OCI-LY1 (cell line): ENCODE data around the gene DOK4.

Experiments used
- EZH2 ChIP-seq: fragments of 200-600 bp; sonication (generic), shearing (Covaris generic); IDR thresholded peaks from 2 replicates; pipeline ENCODE4 v1.8.0; 2017; ENCODE audit warnings: borderline replicate concordance, mixed run types, mild to moderate bottlenecking, antibody characterized with exemption, low read length, moderate library complexity, mixed read lengths
- TF ChIP-seq, protein P1 (sequence below): fragments of 200-600 bp; sonication (generic), shearing (Covaris generic); IDR thresholded peaks from 2 replicates; pipeline ENCODE4 v1.5.1; 2017; ENCODE audit warnings: mild to moderate bottlenecking, antibody characterized with exemption, low read length, moderate library complexity, mixed read lengths

DNA sequence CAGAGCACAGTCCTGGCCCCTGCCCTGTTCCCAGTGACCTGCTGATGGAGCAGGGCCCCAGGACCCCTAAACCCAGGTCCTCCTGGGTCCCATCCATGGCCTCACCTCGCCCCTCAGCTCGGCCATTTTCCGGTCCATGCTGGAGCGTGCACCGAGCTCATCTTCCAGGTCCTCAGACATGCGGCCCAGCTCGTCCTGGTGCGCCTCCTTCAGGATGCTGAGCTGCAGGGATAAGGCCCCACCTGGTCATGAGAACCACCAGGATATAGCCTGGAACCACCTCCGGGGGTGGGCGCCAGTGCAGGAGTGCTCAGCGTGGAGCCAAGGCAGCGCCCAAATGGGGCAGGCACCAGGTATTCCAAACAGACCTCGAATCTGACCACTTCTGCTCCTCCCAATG is 32.2 kb upstream of the DOK4 start:
- TF ChIP-seq, protein P1, sequence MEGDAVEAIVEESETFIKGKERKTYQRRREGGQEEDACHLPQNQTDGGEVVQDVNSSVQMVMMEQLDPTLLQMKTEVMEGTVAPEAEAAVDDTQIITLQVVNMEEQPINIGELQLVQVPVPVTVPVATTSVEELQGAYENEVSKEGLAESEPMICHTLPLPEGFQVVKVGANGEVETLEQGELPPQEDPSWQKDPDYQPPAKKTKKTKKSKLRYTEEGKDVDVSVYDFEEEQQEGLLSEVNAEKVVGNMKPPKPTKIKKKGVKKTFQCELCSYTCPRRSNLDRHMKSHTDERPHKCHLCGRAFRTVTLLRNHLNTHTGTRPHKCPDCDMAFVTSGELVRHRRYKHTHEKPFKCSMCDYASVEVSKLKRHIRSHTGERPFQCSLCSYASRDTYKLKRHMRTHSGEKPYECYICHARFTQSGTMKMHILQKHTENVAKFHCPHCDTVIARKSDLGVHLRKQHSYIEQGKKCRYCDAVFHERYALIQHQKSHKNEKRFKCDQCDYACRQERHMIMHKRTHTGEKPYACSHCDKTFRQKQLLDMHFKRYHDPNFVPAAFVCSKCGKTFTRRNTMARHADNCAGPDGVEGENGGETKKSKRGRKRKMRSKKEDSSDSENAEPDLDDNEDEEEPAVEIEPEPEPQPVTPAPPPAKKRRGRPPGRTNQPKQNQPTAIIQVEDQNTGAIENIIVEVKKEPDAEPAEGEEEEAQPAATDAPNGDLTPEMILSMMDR = no peak
- TF ChIP-seq EZH2 = no peak
